GM18870 (cell line): ENCODE data around the gene CD99.
A peak's percentile ranks its signal among the peaks of the same experiment; 100 is the strongest.

ENCODE experiments used
- ATAC-seq: cut with Tn5 transposase; IDR thresholded peaks from one replicate; pipeline ENCODE4 v1.9.1; 2021; ENCODE audit warnings: moderate library complexity; ENCODE audit not compliant: unreplicated experiment

CD99 gene

GRCh38 chrX:2690856-2691542 is at the start of gene CD99:
TSS of gene CD99 (plus strand) at chrX:2691295. CDS start at chrX:2691361, 66 bp downstream.
- peak; percentile 57 for ATAC-seq

GRCh38 chrX:2642146-2642545 is 48.9 kb upstream of the CD99 start:
- no peak for ATAC-seq

- ATAC-seq: no peak
Observed at GRCh38 chrX:2642791-2643190, 48.3 kb upstream of the CD99 start.

- ATAC-seq: no peak
Observed at GRCh38 chrX:2643880-2644279, 47.2 kb upstream of the CD99 start.

GRCh38 chrX:2645563-2645962 is 45.5 kb upstream of the CD99 start:
- ATAC-seq: no peak

GRCh38 chrX:2647627-2648026 is 43.5 kb upstream of the CD99 start:
- ATAC-seq: no peak

GRCh38 chrX:2650037-2650436 is 41.1 kb upstream of the CD99 start:
- no peak for ATAC-seq

GRCh38 chrX:2650865-2651264 is 40.2 kb upstream of the CD99 start:
- ATAC-seq: no peak

- no peak for ATAC-seq
Observed at GRCh38 chrX:2652106-2652505, 39.0 kb upstream of the CD99 start.

GRCh38 chrX:2654436-2655340 is 36.4 kb upstream of the CD99 start:
- ATAC-seq: no peak

GRCh38 chrX:2656257-2656836 is 34.7 kb upstream of the CD99 start:
- ATAC-seq: no peak

- ATAC-seq: no peak
Observed at GRCh38 chrX:2657532-2658113, 33.5 kb upstream of the CD99 start.

- no peak for ATAC-seq
Observed at GRCh38 chrX:2658585-2659292, 32.4 kb upstream of the CD99 start.

- no peak for ATAC-seq
Observed at GRCh38 chrX:2662586-2662985, 28.5 kb upstream of the CD99 start.

- no peak for ATAC-seq
Observed at GRCh38 chrX:2664502-2664901, 26.6 kb upstream of the CD99 start.

- ATAC-seq: no peak
Observed at GRCh38 chrX:2665387-2666304, 25.4 kb upstream of the CD99 start.

- ATAC-seq: no peak
Observed at GRCh38 chrX:2666491-2666890, 24.6 kb upstream of the CD99 start.

- ATAC-seq: no peak
Observed at GRCh38 chrX:2670978-2671377, 20.1 kb upstream of the CD99 start.

- ATAC-seq: no peak
Observed at GRCh38 chrX:2672084-2672483, 19.0 kb upstream of the CD99 start.

GRCh38 chrX:2673611-2674010 is 17.5 kb upstream of the CD99 start:
- ATAC-seq: no peak
